NCI-H226 (cell line): ENCODE results near the gene OR8D4.
"Not testable (repeated sequence)": the region's sequence is repeated elsewhere in the genome, so short reads cannot be mapped to it uniquely, and the experiment has no call there.

Experiments
- DNase-seq: peaks from one replicate; pipeline ENCODE4 v3.0.0-alpha.2; 2015

The OR8D4 gene

DNA sequence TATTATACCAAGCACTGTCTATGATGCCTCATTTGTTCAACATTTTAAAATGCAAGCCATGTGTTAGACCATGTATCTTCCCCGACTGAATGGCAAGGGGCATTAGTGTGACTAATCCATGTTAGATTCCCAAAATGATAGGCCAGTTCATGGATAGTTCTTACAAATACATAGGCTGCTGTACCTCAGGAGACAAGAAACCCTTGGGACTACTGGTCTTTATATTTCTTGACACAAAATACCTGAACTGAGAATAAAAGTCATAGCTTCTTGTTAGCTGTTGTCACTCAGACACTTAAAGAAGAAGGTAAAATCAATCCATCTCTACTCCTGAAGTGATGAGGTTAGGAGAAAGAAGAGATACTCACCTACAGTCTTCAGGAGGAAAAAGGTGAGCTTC is at the start of gene OR8D4:
Gene OR8D4 (plus strand): TSS at position 301 of the 400 bp plus-strand sequence. CDS start 4,265 bp downstream, outside the sequence.
- no peak for DNase-seq

DNA sequence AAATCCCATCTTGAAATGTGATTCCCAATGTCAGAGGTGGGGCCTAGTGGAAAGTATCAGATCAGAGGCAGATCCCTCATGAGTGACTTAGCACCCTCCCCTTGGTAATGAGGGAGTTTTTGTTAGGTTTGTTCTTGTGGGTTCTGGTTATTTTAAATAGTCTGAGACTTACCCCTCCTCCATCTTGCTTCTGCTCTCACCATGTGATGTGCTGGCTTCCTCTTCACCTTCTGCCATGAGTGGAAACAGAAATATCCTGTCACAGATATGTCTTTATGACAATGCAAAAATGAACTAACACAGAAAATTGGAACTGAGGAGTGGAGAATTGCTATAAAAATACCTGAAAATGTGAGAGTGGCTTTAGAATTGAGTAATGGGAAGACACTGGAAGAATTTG is 49.6 kb upstream of the OR8D4 start:
- no peak for DNase-seq

DNA sequence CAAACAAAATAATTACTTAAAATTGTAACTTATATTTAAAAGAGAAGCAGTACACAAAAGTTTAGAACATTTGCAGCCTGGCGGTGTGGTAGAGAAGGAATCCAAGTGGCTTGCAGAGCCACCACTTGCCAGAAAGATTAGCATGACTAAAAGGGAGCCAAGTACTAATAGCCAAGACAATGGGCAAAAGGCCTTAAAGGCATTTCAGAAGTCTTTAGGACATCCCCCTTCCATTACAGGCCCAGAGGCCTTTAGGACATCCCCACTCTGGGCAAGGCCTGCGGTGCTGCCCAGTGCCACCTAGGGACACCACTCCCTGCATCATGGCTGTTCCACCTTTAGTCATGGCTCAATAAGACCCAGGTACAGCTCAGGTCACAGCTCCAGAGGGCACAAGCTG is 48.9 kb upstream of the OR8D4 start:
- DNase-seq: no peak

DNA sequence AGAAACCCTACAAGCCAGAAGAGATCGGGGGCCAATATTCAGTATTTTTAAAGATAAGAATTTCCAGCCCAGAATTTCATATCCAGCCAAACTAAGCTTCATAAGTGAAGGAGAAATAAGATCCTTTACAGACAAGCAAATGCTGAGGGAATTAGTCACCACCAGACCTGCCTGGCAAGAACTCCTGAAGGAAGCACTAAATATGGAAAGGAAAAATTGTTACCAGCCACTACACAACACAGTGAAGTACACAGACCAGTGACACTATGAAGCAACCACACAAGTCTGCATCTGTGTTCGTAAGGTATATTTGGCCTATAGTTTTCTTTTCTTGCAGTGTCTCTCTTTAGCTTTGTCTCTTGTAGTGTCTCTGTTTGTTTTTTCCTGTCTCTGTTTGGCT is 45.5 kb upstream of the OR8D4 start:
- DNase-seq: no peak

DNA sequence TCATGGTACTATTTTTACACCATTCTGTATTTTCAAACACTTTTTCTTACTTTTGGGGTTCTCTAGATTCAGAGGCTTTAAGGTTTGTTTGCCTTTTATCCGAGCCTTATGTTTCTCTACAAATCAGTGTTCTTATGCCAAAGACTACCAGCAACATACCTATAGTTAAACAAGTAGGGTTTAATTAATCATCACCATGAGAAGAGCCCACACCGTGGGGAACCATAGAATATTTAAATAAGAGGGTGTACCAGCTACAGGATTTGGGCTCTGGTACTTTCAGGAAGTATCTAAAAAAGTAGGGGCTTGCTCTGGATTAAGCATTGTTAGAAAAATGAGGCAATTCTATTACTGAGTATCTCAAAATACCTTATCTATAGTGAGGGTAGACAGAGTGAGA is 42.2 kb upstream of the OR8D4 start:
- no peak for DNase-seq

DNA sequence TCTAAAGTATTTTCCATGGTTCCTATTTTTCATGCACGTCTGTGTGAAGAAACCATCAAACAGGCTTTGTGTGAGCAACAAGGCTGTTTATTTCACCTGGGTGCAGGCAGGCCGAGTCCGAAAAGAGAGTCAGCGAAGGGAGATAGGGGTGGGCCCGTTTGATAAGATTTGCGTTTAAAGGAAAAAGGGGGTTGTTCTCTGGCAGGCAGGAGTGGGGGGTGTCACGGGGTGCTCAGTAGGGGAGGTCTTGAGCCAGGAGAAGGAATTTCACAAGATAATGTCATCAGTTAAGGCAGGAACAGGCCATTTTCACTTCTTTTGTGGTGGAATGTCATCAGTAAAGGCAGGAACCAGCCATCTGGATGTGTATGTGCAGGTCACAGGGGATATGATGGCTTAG is 36.7 kb upstream of the OR8D4 start:
- DNase-seq: not testable (repeated sequence)

DNA sequence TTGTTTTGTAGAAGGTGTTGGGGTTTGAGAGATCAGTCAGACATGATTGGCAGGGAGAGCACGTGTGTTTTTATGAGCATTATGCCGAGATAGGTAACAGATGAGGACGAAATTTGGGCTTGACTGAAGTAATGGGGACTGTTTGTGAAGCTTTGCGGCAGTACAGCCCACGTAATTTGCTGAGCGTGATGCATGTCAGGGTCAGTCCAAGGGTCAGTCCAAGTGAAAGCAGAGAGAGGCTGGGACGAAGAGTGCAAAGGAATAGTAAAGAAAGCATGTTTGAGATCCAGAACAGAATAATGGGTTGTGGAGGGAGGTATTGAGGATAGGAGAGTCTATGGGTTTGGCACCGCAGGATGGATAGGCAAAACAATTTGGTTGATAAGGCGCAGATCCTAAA is 34.2 kb upstream of the OR8D4 start:
- DNase-seq: not testable (repeated sequence)

DNA sequence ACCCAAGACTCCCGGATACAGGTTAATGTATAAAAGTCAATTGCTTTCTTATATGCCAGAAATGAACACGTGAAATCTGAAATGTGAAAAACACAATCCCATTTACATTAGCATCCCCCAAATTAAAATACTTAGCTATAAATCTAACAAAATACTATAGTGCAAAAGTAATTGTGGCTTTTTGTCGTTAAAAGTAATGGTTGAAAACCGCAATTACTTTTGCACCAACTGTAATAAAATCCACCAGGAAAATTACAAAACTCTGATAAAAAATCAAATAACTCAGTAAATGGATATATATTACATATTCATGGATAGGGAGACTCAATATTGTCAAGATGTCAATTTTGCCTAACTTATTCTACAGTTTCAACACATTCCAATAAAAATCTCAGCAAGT is 21.1 kb upstream of the OR8D4 start:
- DNase-seq: no peak

DNA sequence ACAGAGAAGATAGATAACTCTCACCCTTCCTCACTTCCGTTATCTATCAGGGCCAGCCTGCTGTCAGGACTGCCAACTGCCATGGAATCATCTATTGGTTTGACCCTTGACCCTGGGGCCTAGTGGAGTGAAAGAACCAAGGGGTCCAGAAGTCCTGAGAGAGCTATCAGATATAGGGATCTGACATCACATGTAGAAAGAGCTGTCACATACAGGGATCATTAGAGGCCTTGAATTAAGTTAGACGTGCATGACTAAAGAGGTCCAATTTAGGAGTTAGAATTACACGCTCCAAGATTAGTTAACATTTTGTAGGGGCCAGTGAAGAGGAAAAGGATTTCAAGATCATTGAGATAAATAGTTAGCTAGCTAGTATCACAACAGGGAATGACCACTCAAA is 16.4 kb upstream of the OR8D4 start, which contains the start of gene TMEM225:
Gene TMEM225 (minus strand): TSS at position 101 of the 400 bp plus-strand sequence. CDS start 245 bp downstream, outside the sequence.
- DNase-seq: no peak

DNA sequence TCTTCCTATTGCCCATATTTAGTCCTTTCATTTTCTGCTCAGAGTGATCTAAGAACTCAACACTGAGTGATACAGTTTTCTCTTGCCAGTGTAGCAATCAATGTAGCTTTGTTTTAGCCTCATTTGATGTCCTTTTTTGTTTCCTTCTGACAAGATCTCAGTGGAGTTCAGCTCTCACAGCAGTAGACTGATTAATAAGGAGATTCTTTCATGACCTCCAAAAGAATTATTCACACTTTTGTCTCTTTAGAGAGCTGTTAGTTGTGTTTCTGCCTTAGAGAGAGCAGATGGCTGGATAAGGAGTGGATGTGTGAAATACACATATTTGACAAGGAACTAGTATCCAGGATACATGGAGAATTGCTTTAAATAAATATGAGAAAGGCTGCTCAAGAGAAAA is 9.9 kb upstream of the OR8D4 start:
- no peak for DNase-seq

DNA sequence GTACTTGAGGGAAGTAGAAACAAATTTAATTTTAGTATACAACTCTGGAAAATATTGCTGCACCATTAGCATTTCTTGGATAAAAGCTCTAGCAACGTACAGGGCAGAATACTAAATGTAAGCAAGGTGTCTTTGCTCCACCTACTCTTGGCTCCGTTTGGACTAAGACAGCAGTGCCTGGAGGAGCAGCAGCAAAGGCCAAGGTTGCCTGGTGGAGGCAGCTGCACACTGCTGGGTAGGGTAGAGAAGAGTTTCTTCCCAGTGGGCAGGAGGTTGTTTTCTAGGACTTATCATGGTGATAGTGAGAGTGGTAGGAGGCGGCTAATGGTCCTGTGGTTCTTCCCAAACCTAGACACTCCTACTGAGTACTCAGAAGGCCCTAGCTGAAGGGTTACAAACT is 2.2 kb upstream of the OR8D4 start:
- no peak for DNase-seq

DNA sequence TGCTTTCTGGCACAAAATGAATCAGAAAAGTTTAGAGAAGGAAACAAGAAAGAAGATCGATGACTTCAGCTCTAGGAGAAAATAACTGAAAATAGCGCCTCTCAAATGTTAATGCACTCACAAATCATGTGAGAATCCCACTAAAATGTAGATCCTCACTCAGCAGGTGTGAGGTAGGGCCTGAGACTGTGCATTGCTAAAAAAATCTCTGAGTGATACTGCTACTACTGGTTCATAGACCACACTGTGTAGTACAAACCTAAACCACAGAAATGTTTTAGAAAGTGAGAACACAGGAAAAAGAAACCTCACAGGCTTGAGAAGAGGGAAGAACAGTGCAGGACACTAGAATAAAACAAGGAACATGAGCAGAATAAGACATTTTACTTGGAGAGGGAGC is 2.0 kb downstream of the OR8D4 start:
- no peak for DNase-seq

DNA sequence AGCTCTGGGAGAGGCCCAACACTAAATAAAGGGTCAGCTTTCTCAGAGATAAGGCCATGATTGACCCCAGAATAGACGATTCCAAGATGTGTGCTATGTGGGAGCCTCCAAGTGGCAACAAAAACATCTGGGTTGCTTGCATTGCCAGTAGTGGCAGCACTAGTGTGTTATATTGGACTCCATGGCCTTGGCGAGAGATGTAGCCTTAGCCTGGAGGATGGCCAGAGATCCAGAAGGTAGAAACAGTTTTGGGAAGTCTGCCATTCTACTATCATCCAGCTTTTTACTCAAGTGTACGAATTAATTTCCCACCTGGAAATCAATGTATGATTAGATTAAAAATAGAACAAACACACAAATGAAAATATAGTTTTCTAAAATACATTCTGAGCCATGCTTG is 3.0 kb downstream of the OR8D4 start:
- DNase-seq: no peak

DNA sequence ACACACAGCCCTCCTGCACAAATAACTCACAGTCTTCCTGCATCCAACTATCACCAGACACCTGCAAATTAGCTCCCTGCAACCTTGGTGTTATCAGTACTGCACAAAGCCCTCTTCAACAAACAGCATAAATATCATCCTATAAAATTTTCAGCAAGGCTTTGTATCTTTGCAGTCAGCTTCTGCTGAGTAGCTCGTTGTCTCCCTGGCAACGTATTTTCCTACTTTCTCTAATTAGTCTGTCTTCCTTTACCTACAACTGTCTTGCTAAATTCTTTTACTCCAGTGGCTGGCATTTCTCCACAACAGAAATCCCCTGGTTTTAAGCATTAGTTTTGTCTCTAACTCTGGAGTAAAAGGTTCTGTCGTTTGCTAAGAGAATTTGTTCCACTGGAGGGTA is 3.9 kb downstream of the OR8D4 start:
- no peak for DNase-seq

DNA sequence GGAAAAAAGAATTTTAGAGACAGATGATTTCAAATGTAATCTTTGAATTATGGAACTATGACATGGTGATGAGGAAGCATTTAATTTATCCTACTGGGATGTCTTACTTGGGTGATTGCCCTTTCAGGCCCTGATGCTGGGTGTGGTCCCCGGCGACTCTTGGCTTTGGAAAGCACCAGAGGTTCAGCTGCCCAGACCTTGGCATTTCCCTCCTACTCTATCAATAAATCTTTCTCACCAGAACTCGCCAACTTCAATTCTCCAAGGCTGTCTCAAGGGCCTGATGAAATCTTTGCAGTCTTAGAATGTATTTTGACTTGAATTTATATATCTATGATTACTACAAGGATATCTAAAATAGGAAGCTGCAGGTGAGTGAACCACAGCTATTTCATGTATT is 19.0 kb downstream of the OR8D4 start:
- no peak for DNase-seq

DNA sequence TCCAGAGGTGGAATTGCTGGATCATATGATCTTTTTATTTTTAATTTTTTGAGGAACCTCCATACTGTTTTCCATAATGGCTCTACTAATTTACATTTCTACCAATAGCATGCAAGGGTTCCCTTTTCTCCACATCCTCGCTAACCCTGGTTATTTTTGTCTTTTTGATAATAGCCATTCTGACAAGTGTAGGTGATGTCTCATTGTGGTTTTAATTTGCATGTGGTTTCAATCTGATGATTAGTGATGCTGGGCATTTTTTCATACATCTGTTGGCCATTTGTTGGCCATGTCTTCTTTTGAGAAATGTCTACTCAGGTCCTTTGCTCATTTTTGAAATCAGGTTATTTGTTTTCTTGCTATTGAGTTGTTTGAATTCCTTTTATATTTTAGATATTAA is 22.1 kb downstream of the OR8D4 start:
- no peak for DNase-seq

DNA sequence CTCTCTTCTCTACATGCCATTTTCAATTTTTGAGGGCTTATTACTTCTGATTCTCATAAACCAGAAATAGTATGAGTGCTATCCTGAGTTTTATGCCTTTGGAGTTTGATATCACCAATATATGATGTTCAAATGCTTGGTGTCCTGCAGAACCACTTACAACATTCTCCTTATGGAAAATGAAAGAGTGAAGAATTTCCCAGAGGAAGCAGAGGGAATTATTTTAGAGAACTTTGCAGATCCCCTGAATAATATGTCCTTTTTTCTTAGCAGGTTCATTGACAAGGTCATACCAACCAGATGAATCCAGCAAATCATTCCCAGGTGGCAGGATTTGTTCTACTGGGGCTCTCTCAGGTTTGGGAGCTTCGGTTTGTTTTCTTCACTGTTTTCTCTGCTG is 37.4 kb downstream of the OR8D4 start, which contains the start of gene OR4D5:
Gene OR4D5 (plus strand): TSS at position 301 of the 400 bp plus-strand sequence. CDS start 0 bp downstream, at position 301.
- no peak for DNase-seq

DNA sequence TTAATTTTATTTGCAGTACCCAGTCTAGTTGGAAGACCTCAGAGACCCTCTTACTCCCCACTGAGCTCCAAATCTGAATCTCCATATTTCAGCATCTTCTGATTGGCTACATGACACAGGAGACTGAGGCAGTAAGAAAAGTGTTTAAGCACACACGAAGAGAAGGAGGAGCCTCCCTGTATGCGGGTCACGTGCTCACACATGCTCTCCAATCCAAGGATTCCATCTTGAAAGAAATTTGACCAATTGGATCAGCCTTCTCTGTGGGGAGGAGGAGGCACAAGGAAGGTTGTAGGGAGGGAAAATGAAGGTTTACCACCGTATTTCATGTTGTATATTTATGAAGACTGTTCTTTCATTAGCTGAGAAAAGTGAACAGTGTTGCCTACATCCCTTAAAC is 40.4 kb downstream of the OR8D4 start:
- DNase-seq: no peak

DNA sequence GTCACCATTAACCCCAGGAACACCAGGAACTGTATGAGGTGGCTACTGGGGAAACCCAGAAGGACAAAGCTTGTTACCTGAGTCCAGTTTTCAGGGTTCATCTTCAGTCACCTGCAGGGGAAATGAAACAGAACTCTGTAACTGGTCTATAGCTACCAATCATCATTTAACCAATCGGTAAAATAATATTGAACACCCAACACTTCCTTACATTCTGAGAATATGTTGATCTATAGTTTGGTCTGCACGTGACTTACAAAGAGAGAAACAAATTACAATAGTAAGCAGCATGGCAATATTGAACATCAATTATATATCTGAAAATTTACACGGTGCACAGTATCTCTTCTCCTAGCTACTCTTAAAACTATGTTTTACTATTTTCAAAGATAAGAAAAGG is 41.8 kb downstream of the OR8D4 start, which contains the start of gene OR6T1:
Gene OR6T1 (minus strand): TSS at position 101 of the 400 bp plus-strand sequence. CDS start 0 bp downstream, at position 101.
- DNase-seq: no peak

DNA sequence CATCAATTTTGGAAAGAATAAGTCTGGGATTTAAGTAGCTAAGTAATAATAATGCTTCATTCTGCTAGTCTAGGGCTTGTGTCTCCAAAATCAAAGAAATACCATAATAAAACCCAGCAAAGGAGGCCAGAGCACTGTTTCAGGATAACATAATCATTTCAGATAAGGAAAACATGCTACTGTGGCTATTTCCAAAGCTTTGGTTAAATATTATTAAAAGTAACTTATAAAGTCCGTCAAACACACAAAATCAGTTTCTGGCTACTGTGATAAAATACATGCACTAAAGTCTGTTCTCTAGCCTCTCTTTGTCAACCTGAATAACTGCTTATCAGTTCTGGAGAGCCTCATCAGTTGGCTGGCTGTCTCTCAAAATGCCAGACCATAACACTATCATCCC is 43.2 kb downstream of the OR8D4 start:
- no peak for DNase-seq

DNA sequence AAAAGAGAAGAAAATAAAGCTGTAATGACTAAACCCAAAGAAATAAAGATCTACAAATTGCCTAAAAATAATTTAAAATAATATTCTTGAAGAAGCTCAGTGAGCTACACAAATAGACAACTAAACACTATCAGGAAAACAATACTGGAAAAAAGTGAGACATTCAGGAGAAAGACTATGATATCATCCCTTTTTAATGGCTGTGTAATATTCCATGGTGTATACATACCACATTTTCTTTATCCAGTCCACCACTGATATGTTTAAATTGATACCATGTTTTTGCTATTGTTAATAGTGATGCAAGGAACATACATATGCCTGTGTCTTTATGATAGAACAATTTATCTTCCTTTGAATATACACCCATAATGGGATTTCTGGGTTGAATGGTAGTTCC is 54.8 kb downstream of the OR8D4 start:
- DNase-seq: no peak
